DND-41 (cell line): ENCODE measurements around the gene SNAPC5.

Experiments
- ATAC-seq: fragments of 200-7000 bp; cut with Tn5 transposase; 3 replicates; pipeline ENCODE4 v1.9.1; 2021; ENCODE audit warnings: low read depth; ENCODE audit not compliant: insufficient read depth
- DNase-seq: peaks from one replicate; pipeline ENCODE4 v3.0.0-alpha.2; 2020
- H2AFZ ChIP-seq: 2 replicates; pipeline ENCODE4 v1.6.0; 2012; ENCODE audit warnings: low read depth, low read length
- H3K27ac ChIP-seq: 2 replicates; pipeline ENCODE4 v1.5.1; 2012; ENCODE audit warnings: low read length, inconsistent platforms
- H3K27me3 ChIP-seq: fragments of 200-600 bp; sonication (generic); 2 replicates; pipeline ENCODE4 v1.6.0; 2012; ENCODE audit warnings: low read length, mild to moderate bottlenecking, inconsistent platforms; ENCODE audit not compliant: insufficient read depth, poor library complexity
- H3K36me3 ChIP-seq: 2 replicates; pipeline ENCODE4 v1.5.1; 2012; ENCODE audit warnings: low read length, inconsistent platforms; ENCODE audit not compliant: insufficient read depth
- H3K4me1 ChIP-seq: 2 replicates; pipeline ENCODE4 v1.5.1; 2012; ENCODE audit warnings: mild to moderate bottlenecking, low read length; ENCODE audit not compliant: insufficient read depth
- H3K4me2 ChIP-seq: 2 replicates; pipeline ENCODE4 v1.6.0; 2012; ENCODE audit warnings: mild to moderate bottlenecking, moderate library complexity, low read length, inconsistent platforms; ENCODE audit not compliant: insufficient read depth
- H3K4me3 ChIP-seq, 2 experiments: fragments of 200-600 bp in 1 of 2; shearing (Covaris generic) in 1 of 2; 2 replicates each; pipeline ENCODE4 v1.5.1; 2012 to 2016; ENCODE audit warnings: inconsistent platforms in 2 of 2, low read length in 2 of 2, mild to moderate bottlenecking in 2 of 2, low read depth in 1 of 2, moderate library complexity in 1 of 2
- H3K79me2 ChIP-seq: 2 replicates; pipeline ENCODE4 v1.6.0; 2012; ENCODE audit warnings: low read length, inconsistent platforms; ENCODE audit not compliant: insufficient read depth
- H3K9ac ChIP-seq: 2 replicates; pipeline ENCODE4 v1.6.0; 2012; ENCODE audit warnings: low read depth, mild to moderate bottlenecking, inconsistent platforms, low read length, moderate library complexity
- H3K9me3 ChIP-seq: 2 replicates; pipeline ENCODE4 v1.5.1; 2012; ENCODE audit warnings: low read length, moderate library complexity, mild to moderate bottlenecking, inconsistent platforms; ENCODE audit not compliant: insufficient read depth, severe bottlenecking
- H4K20me1 ChIP-seq: 2 replicates; pipeline ENCODE4 v1.6.0; 2012; ENCODE audit warnings: low read length; ENCODE audit not compliant: insufficient read depth
- EZH2 ChIP-seq: IDR thresholded peaks from 3 replicates; pipeline ENCODE4 v1.6.1; 2012; ENCODE audit warnings: borderline replicate concordance, low read depth, mild to moderate bottlenecking, moderate library complexity, low read length, inconsistent platforms; ENCODE audit not compliant: severe bottlenecking
- TF ChIP-seq, protein P1 (sequence below): IDR thresholded peaks from 2 replicates; pipeline ENCODE4 v1.5.1; 2012; ENCODE audit warnings: borderline replicate concordance, low read length, moderate library complexity, mild to moderate bottlenecking; ENCODE audit not compliant: poor library complexity, severe bottlenecking; ENCODE audit errors: extremely low read depth

SNAPC5 gene

DNA sequence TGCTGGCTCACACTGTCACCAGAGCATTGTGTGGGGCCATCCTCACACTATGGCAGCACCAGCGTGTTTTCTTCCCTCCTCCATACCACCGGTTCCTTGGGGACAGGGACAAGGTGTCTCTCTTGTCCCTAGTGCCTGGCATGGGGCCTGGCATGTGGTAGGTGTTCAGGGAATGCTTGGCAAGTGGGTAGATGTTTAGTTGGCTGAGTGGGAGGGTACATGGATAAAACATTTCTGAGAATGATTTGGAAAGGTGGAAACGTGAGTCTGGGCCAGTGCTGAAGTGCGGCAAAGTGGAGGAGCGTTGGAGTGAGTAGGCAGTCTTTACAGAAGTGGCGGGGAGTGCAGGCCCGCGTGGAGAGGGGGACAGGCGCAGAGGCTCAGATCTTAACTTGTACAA lies 15.0 kb downstream of the SNAPC5 start:
- no peak for TF ChIP-seq EZH2
- TF ChIP-seq, protein P1, sequence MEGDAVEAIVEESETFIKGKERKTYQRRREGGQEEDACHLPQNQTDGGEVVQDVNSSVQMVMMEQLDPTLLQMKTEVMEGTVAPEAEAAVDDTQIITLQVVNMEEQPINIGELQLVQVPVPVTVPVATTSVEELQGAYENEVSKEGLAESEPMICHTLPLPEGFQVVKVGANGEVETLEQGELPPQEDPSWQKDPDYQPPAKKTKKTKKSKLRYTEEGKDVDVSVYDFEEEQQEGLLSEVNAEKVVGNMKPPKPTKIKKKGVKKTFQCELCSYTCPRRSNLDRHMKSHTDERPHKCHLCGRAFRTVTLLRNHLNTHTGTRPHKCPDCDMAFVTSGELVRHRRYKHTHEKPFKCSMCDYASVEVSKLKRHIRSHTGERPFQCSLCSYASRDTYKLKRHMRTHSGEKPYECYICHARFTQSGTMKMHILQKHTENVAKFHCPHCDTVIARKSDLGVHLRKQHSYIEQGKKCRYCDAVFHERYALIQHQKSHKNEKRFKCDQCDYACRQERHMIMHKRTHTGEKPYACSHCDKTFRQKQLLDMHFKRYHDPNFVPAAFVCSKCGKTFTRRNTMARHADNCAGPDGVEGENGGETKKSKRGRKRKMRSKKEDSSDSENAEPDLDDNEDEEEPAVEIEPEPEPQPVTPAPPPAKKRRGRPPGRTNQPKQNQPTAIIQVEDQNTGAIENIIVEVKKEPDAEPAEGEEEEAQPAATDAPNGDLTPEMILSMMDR = no peak
- no peak overlapping the region for H3K4me2 ChIP-seq
- H3K79me2 ChIP-seq = peaks cover 20% of the 10 kb centered on the region
- peaks cover 9% of the 10 kb centered on the region; the same call in 1 of the 2 replicates for H4K20me1 ChIP-seq
- ATAC-seq (no peak), DNase-seq (no peak)
- no peak overlapping the region for H2AFZ ChIP-seq
- H3K27ac ChIP-seq = no peak overlapping the region
- H3K9me3 ChIP-seq = no peaks in the 10 kb centered on the region
- no peak overlapping the region for H3K4me3 ChIP-seq
- H3K27me3 ChIP-seq = no peaks in the 10 kb centered on the region
- peaks cover 65% of the 10 kb centered on the region for H3K36me3 ChIP-seq
- no peak overlapping the region for H3K9ac ChIP-seq
- no peaks in the 10 kb centered on the region for H3K4me1 ChIP-seq

GRCh38 chr15:66481107-66481856 lies 16.3 kb downstream of the SNAPC5 start:
- Histone ChIP-seq H3K9ac (no peak overlapping the region), H3K27ac (no peak overlapping the region), H3K4me2 (no peak overlapping the region), H3K36me3 (peaks cover 55% of the 10 kb centered on the region), H4K20me1 (peaks cover 19% of the 10 kb centered on the region; the same call in 1 of the 2 replicates), H3K27me3 (no peaks in the 10 kb centered on the region), H2AFZ (no peak overlapping the region), H3K4me1 (no peaks in the 10 kb centered on the region), H3K79me2 (peaks cover 22% of the 10 kb centered on the region), H3K9me3 (no peaks in the 10 kb centered on the region), H3K4me3 (no peak overlapping the region)
- ATAC-seq (no peak), DNase-seq (no peak)
- TF ChIP-seq EZH2 = no peak
- TF ChIP-seq, protein P1 = no peak

DNA sequence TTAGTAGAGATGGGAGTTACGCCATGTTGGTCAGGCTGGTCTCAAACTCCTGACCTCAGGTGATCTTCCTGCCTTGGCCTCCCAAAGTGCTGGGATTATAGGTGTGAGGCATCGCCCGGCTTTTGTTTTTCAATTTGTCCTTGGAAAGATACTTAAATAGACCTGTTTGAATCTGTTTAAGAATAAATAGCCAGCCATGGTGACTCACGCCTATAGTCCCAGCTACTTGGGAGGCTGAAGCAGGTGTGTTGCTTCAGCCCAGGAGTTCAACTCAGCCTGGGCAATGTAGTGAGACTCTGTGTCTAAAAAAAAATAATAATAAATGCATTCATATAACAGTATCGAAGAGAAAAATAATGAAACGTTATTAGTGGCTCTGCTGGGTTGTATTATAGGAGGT lies 17.3 kb downstream of the SNAPC5 start:
- no peak overlapping the region for H3K27ac ChIP-seq
- H3K36me3 ChIP-seq = peaks cover 45% of the 10 kb centered on the region
- no peak overlapping the region for H3K4me2 ChIP-seq

More for the DNA sequence above, 17.3 kb downstream of the SNAPC5 start:
- ATAC-seq = no peak
- H3K9ac ChIP-seq = no peak overlapping the region
- H2AFZ ChIP-seq = no peak overlapping the region
- peaks cover 19% of the 10 kb centered on the region; the same call in 1 of the 2 replicates for H4K20me1 ChIP-seq
- no peak overlapping the region for H3K4me3 ChIP-seq
- TF ChIP-seq, protein P1 = no peak
- TF ChIP-seq EZH2 = no peak
- no peaks in the 10 kb centered on the region for H3K27me3 ChIP-seq
- peaks cover 23% of the 10 kb centered on the region for H3K79me2 ChIP-seq
- no peaks in the 10 kb centered on the region for H3K4me1 ChIP-seq
- no peak for DNase-seq
- no peaks in the 10 kb centered on the region for H3K9me3 ChIP-seq
